BE2C (cell line): ENCODE measurements around the gene SELE.

ENCODE experiments used
- DNase-seq: peaks from one replicate; pipeline ENCODE4 v3.0.0-alpha.2; 2020
- H3K27me3 ChIP-seq: fragments of 250-450 bp; sonication (Bioruptor Pico); 2 replicates; pipeline ENCODE4 v1.5.1; 2020; ENCODE audit warnings: mild to moderate bottlenecking
- H3K36me3 ChIP-seq: fragments of 250-450 bp; sonication (Bioruptor Pico); 2 replicates; pipeline ENCODE4 v1.5.1; 2020; ENCODE audit warnings: mild to moderate bottlenecking
- H3K4me1 ChIP-seq: fragments of 250-450 bp; sonication (Bioruptor Pico); 2 replicates; pipeline ENCODE4 v1.5.1; 2020
- H3K4me3 ChIP-seq: 2 replicates; pipeline ENCODE4 v1.5.1; 2011; ENCODE audit warnings: low read depth, low read length
- H3K9me3 ChIP-seq: fragments of 250-450 bp; sonication (Bioruptor Pico); 2 replicates; pipeline ENCODE4 v1.5.1; 2020
- TF ChIP-seq, protein P1 (sequence below): IDR thresholded peaks from 2 replicates; pipeline ENCODE4 v1.5.1; 2012; ENCODE audit warnings: mild to moderate bottlenecking, low read depth, low read length

The SELE gene

GRCh38 chr1:169765580-169766331, 31.9 kb upstream of the SELE start:
- no peaks in the 10 kb centered on the region for H3K36me3 ChIP-seq
- H3K4me3 ChIP-seq, result no peak overlapping the region
- no peaks in the 10 kb centered on the region for H3K4me1 ChIP-seq
- no peaks in the 10 kb centered on the region for H3K9me3 ChIP-seq
- TF ChIP-seq, protein P1, sequence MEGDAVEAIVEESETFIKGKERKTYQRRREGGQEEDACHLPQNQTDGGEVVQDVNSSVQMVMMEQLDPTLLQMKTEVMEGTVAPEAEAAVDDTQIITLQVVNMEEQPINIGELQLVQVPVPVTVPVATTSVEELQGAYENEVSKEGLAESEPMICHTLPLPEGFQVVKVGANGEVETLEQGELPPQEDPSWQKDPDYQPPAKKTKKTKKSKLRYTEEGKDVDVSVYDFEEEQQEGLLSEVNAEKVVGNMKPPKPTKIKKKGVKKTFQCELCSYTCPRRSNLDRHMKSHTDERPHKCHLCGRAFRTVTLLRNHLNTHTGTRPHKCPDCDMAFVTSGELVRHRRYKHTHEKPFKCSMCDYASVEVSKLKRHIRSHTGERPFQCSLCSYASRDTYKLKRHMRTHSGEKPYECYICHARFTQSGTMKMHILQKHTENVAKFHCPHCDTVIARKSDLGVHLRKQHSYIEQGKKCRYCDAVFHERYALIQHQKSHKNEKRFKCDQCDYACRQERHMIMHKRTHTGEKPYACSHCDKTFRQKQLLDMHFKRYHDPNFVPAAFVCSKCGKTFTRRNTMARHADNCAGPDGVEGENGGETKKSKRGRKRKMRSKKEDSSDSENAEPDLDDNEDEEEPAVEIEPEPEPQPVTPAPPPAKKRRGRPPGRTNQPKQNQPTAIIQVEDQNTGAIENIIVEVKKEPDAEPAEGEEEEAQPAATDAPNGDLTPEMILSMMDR, result no peak
- H3K27me3 ChIP-seq, result 0 out of 2 replicates have a peak, but pooled peaks cover 2% of the 10 kb centered on the region
- no peak for DNase-seq

- no peak for DNase-seq
- Histone ChIP-seq H3K27me3 (0 out of 2 replicates have a peak, but pooled peaks cover under 1% of the 10 kb centered on the region), H3K9me3 (no peaks in the 10 kb centered on the region), H3K4me3 (no peak overlapping the region), H3K36me3 (no peaks in the 10 kb centered on the region), H3K4me1 (no peaks in the 10 kb centered on the region)
- TF ChIP-seq, protein P1, result no peak
These were observed 31.0 kb upstream of the SELE start for GRCh38 chr1:169764919-169765318.

GRCh38 chr1:169762699-169763098, 28.8 kb upstream of the SELE start:
- no peaks in the 10 kb centered on the region for H3K27me3 ChIP-seq
- H3K9me3 ChIP-seq, result no peaks in the 10 kb centered on the region
- no peak for DNase-seq
- H3K4me3 ChIP-seq, result no peak overlapping the region
- H3K36me3 ChIP-seq, result no peaks in the 10 kb centered on the region
- TF ChIP-seq, protein P1, result no peak
- no peaks in the 10 kb centered on the region for H3K4me1 ChIP-seq

DNA sequence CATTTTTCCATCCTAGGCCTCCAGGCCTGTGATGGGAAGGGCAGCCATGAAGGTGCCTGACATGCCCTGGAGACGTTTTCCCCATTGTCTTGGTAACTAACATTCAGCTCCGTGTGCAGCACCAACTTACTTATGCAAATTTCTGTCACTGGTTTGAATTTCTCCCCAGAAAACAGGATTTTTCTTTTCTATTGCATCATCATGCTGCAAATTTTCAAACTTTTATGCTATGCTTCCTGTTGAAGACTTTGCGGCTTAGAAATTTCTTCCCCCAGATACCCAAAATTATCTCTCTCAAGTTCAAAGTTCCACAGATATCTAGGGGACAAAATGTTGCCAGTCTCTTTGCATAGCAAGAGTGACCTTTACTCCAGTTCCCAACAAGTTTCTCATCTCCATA, 25.2 kb upstream of the SELE start:
- Histone ChIP-seq H3K4me1 (no peaks in the 10 kb centered on the region), H3K4me3 (no peak overlapping the region), H3K27me3 (no peaks in the 10 kb centered on the region), H3K9me3 (no peaks in the 10 kb centered on the region), H3K36me3 (no peaks in the 10 kb centered on the region)
- TF ChIP-seq, protein P1, result no peak
- no peak for DNase-seq

DNA sequence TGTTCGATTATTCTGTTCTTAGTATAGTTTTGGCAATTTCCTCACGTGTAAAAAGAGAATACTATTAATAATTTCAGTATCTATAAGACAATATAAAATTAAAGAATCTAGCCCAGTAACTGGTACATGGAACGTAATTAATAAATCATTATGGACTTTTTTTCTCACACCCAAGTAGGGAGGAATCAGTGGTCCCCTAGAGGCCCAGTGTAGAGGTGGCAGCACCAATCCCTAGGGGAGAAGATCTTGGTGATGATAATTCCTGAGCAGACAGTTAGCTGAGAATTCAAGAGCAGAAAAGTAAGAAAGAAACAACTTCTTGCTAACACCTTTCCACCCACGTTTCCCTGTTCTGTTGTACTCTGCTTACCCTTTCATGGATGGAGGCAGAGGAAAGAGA, 19.7 kb upstream of the SELE start:
- TF ChIP-seq, protein P1, result no peak
- H3K4me3 ChIP-seq, result no peak overlapping the region
- no peaks in the 10 kb centered on the region for H3K27me3 ChIP-seq
- H3K4me1 ChIP-seq, result no peaks in the 10 kb centered on the region
- DNase-seq, result no peak
- no peaks in the 10 kb centered on the region for H3K9me3 ChIP-seq
- H3K36me3 ChIP-seq, result no peaks in the 10 kb centered on the region

GRCh38 chr1:169750041-169750440, 16.2 kb upstream of the SELE start:
- no peak overlapping the region for H3K4me3 ChIP-seq
- DNase-seq, result no peak
- no peaks in the 10 kb centered on the region for H3K4me1 ChIP-seq
- no peaks in the 10 kb centered on the region for H3K9me3 ChIP-seq
- H3K36me3 ChIP-seq, result no peaks in the 10 kb centered on the region
- no peaks in the 10 kb centered on the region for H3K27me3 ChIP-seq
- TF ChIP-seq, protein P1, result no peak
